ENCODE measurements around the gene SIRPG. TPM values are rescaled to one million over a fixed set of nuclear protein-coding genes. Genes with fewer than 3 reads are reported as not detected.

SIRPG gene
- total RNA-seq, 1 experiment from 2014 or later, result not detected

GRCh38 chr20:1676650-1677049, 19.1 kb upstream of the SIRPG start:
- no peak overlapping the region for H3K4me3 Mint-ChIP-seq
- H3K36me3 Mint-ChIP-seq (ENCODE audit: insufficient read depth in 1 of 3, low read depth in 3 of 3), result no peaks in the 10 kb centered on the region; a peak in 1 of 7 replicates
- Histone ChIP-seq H3K14ac (ENCODE audit: insufficient read depth, low read length) (no peak overlapping the region), H3K27me3 (ENCODE audit: insufficient read depth, low read length) (no peaks in the 10 kb centered on the region), H3K9me3 (ENCODE audit: control insufficient read depth, low read depth, low read length) (no peaks in the 10 kb centered on the region), H2BK20ac (ENCODE audit: low read depth, low read length, poor library complexity, severe bottlenecking) (no peak overlapping the region), H4K20me1 (ENCODE audit: control insufficient read depth, insufficient read depth, insufficient read length) (no peaks in the 10 kb centered on the region), H2AK5ac (ENCODE audit: insufficient read length, low read length) (no peak overlapping the region), H3K79me1 (ENCODE audit: insufficient read depth, low read depth, low read length, poor library complexity, severe bottlenecking) (no peaks in the 10 kb centered on the region), H3K27ac (ENCODE audit: insufficient read length, low read depth, low read length) (no peak overlapping the region), H3K4ac (ENCODE audit: low read depth, low read length) (no peak overlapping the region), H2BK120ac (ENCODE audit: low read depth, low read length, poor library complexity, severe bottlenecking) (no peak overlapping the region), H3K56ac (ENCODE audit: insufficient read length, low read depth, low read length) (no peak overlapping the region), H3K4me2 (ENCODE audit: insufficient read depth, insufficient read length, low read length) (no peak overlapping the region), H3K18ac (ENCODE audit: insufficient read length, low read depth, low read length) (no peak overlapping the region), H4K5ac (ENCODE audit: insufficient read length, low read depth, low read length) (no peak overlapping the region), H3K23ac (ENCODE audit: insufficient read length, low read depth, low read length) (no peak overlapping the region), H2AFZ (ENCODE audit: low read length) (no peak overlapping the region), H2BK15ac (ENCODE audit: low read depth, low read length) (no peak overlapping the region), H3T11ph (ENCODE audit: low read length) (no peak overlapping the region), H3K4me1 (ENCODE audit: insufficient read depth, low read length) (no peaks in the 10 kb centered on the region), H3K9ac (ENCODE audit: extremely low read depth, insufficient read length, low read length) (no peak overlapping the region), H2BK5ac (ENCODE audit: insufficient read length, low read length) (no peak overlapping the region), H2BK12ac (ENCODE audit: insufficient read length, low read depth, low read length) (no peak overlapping the region), H4K91ac (ENCODE audit: insufficient read length, low read depth, low read length) (no peak overlapping the region), H3K79me2 (ENCODE audit: insufficient read depth, low read length) (no peaks in the 10 kb centered on the region), H4K8ac (replicated peaks; ENCODE audit: insufficient read length, low read depth, low read length) (no peak overlapping the region), H3K23me2 (ENCODE audit: insufficient read length, low read depth, low read length, poor library complexity, severe bottlenecking) (no peaks in the 10 kb centered on the region)
- no peak for TF ChIP-seq CTCF (conservative IDR thresholded peaks at IDR 0.05)
- no CpG with 5 or more reads among the region's 6 CpGs for WGBS (ENCODE audit: extremely low coverage, insufficient read length, low lambda C conversion rate)
- peaks cover 7% of the 10 kb centered on the region in 2 experiments; a peak in 4 of 5 replicates for H3K9me3 Mint-ChIP-seq
- H3K27me3 Mint-ChIP-seq (ENCODE audit: low read depth), result peaks cover 68% of the 10 kb centered on the region
- DNase-seq, result no peak
- H3K4me1 Mint-ChIP-seq, result peaks cover 7 to 9% of the 10 kb centered on the region in 2 experiments
- no peak overlapping the region for H3K27ac Mint-ChIP-seq

All from H9 (cell line).